Adipocyte (in vitro differentiated cells): ENCODE results near the gene FBXW2.
"Not testable (repeated sequence)": the region's sequence is repeated elsewhere in the genome, so short reads cannot be mapped to it uniquely, and the experiment has no call there.

Source experiments
- DNase-seq: peaks from one replicate; pipeline ENCODE4 v3.0.0-alpha.2; 2015; ENCODE audit warnings: low read depth
- H3K27me3 ChIP-seq: replicated peaks from 2 replicates; pipeline ENCODE4 v1.7.0; 2013; ENCODE audit warnings: mild to moderate bottlenecking, low read length, moderate library complexity; ENCODE audit not compliant: control insufficient read depth, insufficient read depth
- H3K36me3 ChIP-seq: 2 replicates; pipeline ENCODE4 v1.7.0; 2013; ENCODE audit warnings: low read length, mild to moderate bottlenecking, moderate library complexity; ENCODE audit not compliant: control insufficient read depth, insufficient read depth, severe bottlenecking
- H3K4me1 ChIP-seq: 2 replicates; pipeline ENCODE4 v1.7.0; 2013; ENCODE audit warnings: mild to moderate bottlenecking, low read length, moderate library complexity; ENCODE audit not compliant: control insufficient read depth, insufficient read depth
- H3K4me3 ChIP-seq: 2 replicates; pipeline ENCODE4 v1.7.0; 2013; ENCODE audit warnings: mild to moderate bottlenecking, low read length, moderate library complexity
- H3K9ac ChIP-seq: 2 replicates; pipeline ENCODE4 v1.7.0; 2013; ENCODE audit warnings: mild to moderate bottlenecking, low read length, moderate library complexity
- H3K9me3 ChIP-seq: 2 replicates; pipeline ENCODE4 v1.7.0; 2013; ENCODE audit warnings: mild to moderate bottlenecking, low read length, moderate library complexity; ENCODE audit not compliant: control insufficient read depth

Gene FBXW2

GRCh38 chr9:120761006-120761405 lies 32.2 kb downstream of the FBXW2 start:
- Histone ChIP-seq H3K27me3 (no peaks in the 10 kb centered on the region), H3K9me3 (no peaks in the 10 kb centered on the region), H3K36me3 (peaks cover 53% of the 10 kb centered on the region), H3K4me3 (no peak overlapping the region), H3K9ac (no peak overlapping the region), H3K4me1 (peaks cover 3% of the 10 kb centered on the region)
- DNase-seq = peak; percentile 21

GRCh38 chr9:120759755-120760400 lies 33.3 kb downstream of the FBXW2 start:
- no peak overlapping the region for H3K9ac ChIP-seq
- no peak overlapping the region for H3K4me3 ChIP-seq
- H3K9me3 ChIP-seq = no peaks in the 10 kb centered on the region
- DNase-seq = no peak
- H3K4me1 ChIP-seq = peaks cover 3% of the 10 kb centered on the region
- peaks cover 43% of the 10 kb centered on the region for H3K36me3 ChIP-seq
- no peaks in the 10 kb centered on the region for H3K27me3 ChIP-seq

DNA sequence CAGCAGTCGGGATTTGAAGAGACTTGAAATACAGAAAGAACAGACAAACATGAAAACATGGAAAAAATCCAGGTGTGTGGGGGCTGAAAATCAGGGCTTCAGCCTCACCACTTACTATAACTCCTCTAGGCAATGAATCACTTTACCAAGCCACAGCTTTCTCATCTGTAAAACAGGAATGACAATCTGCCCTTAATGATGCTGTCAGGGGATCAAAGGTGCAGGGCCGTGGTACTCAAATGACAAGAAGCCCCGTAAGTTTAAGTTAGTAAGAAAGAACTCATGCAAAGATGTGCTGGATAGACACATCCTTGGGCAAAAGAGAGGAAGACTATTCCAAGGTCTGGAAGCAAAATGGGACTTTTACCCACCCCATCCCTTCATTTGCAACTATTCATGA lies 34.7 kb downstream of the FBXW2 start:
- DNase-seq = no peak
- Histone ChIP-seq H3K4me3 (no peak overlapping the region), H3K9ac (no peak overlapping the region), H3K36me3 (peaks cover 30% of the 10 kb centered on the region), H3K27me3 (no peaks in the 10 kb centered on the region), H3K9me3 (no peaks in the 10 kb centered on the region), H3K4me1 (peaks cover 3% of the 10 kb centered on the region)

GRCh38 chr9:120757026-120757913 lies 35.9 kb downstream of the FBXW2 start:
- H3K9ac ChIP-seq = no peak overlapping the region

DNA sequence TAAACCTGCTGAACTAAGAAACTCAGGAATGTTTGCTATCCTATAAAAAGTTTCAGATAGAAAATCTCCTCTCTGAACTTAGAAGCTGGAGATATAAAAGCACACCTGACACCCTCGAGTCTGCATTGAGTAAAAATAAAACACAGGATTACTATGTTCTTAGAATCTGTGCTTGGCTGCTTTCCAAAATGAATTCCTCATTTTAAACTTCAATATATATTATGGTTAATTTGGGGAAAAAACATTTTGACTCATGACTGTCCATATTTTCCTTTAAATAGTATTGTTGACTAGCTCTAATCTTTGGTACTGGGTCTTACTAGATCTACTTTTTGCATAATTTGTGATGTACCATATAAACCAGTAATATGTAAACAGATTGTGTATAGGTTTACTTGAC lies 36.7 kb downstream of the FBXW2 start:
- Histone ChIP-seq H3K36me3 (peaks cover 11% of the 10 kb centered on the region), H3K4me3 (no peak overlapping the region), H3K9ac (no peak overlapping the region), H3K9me3 (no peaks in the 10 kb centered on the region), H3K27me3 (no peaks in the 10 kb centered on the region), H3K4me1 (peaks cover 3% of the 10 kb centered on the region)
- peak; percentile 15 for DNase-seq

More at GRCh38 chr9:120757026-120757913, 35.9 kb downstream of the FBXW2 start:
- DNase-seq = no peak
- Histone ChIP-seq H3K4me3 (no peak overlapping the region), H3K36me3 (peaks cover 19% of the 10 kb centered on the region), H3K4me1 (peaks cover 3% of the 10 kb centered on the region), H3K27me3 (no peaks in the 10 kb centered on the region), H3K9me3 (no peaks in the 10 kb centered on the region)

DNA sequence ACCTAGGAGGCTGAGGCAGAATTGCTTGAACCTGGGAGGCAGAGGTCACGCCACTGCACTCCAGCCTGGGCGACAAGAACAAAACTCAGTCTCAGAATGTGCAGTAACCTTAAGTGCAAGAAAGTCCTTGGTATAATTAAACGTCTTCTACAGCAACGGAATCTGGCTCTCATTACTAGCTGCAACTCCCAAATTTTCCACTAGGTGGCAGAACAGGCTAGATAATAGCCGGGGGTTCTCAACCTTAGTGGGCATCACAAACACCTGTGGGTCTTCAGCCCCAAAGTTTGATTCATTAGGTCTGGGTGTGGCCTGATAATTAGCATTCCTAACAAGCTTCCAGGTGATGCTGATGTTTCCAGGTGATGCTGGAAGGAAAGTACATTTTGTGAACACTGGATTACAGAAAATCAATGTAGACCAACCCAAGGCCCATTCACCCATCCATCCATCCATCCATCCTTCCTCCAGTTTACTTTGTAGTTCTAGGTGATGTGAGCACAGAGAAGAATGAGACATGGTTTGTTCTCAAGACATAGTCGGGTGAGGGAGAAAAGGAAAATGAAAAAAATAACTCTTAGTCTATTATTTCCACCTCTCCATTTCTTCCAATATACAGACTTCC lies 37.3 kb downstream of the FBXW2 start:
- Histone ChIP-seq H3K4me3 (no peak overlapping the region), H3K9ac (no peak overlapping the region), H3K36me3 (peaks cover 8% of the 10 kb centered on the region), H3K27me3 (no peaks in the 10 kb centered on the region), H3K9me3 (no peaks in the 10 kb centered on the region), H3K4me1 (peaks cover 3% of the 10 kb centered on the region)
- DNase-seq = peak; percentile 80

GRCh38 chr9:120755044-120755443 lies 38.2 kb downstream of the FBXW2 start:
- DNase-seq = no peak
- H3K9ac ChIP-seq = no peak overlapping the region
- H3K4me1 ChIP-seq = peaks cover 3% of the 10 kb centered on the region
- no peaks in the 10 kb centered on the region for H3K27me3 ChIP-seq
- peaks cover 8% of the 10 kb centered on the region for H3K36me3 ChIP-seq
- no peaks in the 10 kb centered on the region for H3K9me3 ChIP-seq
- no peak overlapping the region for H3K4me3 ChIP-seq

- no peaks in the 10 kb centered on the region for H3K4me1 ChIP-seq
- no peaks in the 10 kb centered on the region for H3K36me3 ChIP-seq
- no peak for DNase-seq
- no peaks in the 10 kb centered on the region for H3K27me3 ChIP-seq
- no peak overlapping the region for H3K4me3 ChIP-seq
- H3K9me3 ChIP-seq = no peaks in the 10 kb centered on the region
- H3K9ac ChIP-seq = no peak overlapping the region
These were observed 42.8 kb downstream of the FBXW2 start for GRCh38 chr9:120750421-120750820.

GRCh38 chr9:120746366-120746765 lies 46.9 kb downstream of the FBXW2 start:
- H3K9me3 ChIP-seq, H3K36me3 ChIP-seq, H3K4me1 ChIP-seq, DNase-seq, H3K9ac ChIP-seq, H3K4me3 ChIP-seq, H3K27me3 ChIP-seq: not testable (repeated sequence)

- Histone ChIP-seq H3K27me3 (no peaks in the 10 kb centered on the region), H3K9me3 (no peaks in the 10 kb centered on the region), H3K36me3 (no peaks in the 10 kb centered on the region), H3K9ac (no peak overlapping the region), H3K4me3 (no peak overlapping the region), H3K4me1 (no peaks in the 10 kb centered on the region)
- no peak for DNase-seq
These were observed 47.9 kb downstream of the FBXW2 start for GRCh38 chr9:120745278-120745677.

- no peaks in the 10 kb centered on the region for H3K9me3 ChIP-seq
- H3K27me3 ChIP-seq = no peaks in the 10 kb centered on the region
- peaks cover 3% of the 10 kb centered on the region for H3K4me1 ChIP-seq
- H3K4me3 ChIP-seq = no peak overlapping the region
- no peak overlapping the region for H3K9ac ChIP-seq
- no peaks in the 10 kb centered on the region for H3K36me3 ChIP-seq
- peak; percentile 49 for DNase-seq
These were observed 50.2 kb downstream of the FBXW2 start for GRCh38 chr9:120742951-120743416.
